ENCODE results near the gene GGT1.
"Not testable (repeated sequence)": the region's sequence is repeated elsewhere in the genome, so short reads cannot be mapped to it uniquely, and the experiment has no call there.

DNA sequence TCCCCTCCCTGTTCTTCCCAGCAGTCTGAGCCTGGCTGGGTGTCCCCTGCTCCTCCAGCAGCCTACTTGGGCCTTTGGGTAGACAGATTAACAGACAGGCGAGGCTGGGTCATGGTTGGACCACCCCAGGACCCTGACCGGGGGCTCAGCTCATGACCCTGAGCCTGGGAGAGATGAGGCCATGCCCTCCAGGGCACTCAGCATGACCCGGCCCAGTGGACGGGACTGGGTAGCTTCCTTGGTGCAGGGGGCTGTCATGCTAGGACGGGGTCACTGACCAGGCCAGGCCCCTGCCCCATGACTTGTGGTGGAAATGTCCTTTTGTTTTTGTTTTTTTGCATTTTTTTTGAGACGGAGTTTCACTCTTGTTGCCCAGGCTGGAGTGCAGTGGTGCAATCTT lies 5.3 kb downstream of the GGT1 start:
- TF ChIP-seq, protein P1, sequence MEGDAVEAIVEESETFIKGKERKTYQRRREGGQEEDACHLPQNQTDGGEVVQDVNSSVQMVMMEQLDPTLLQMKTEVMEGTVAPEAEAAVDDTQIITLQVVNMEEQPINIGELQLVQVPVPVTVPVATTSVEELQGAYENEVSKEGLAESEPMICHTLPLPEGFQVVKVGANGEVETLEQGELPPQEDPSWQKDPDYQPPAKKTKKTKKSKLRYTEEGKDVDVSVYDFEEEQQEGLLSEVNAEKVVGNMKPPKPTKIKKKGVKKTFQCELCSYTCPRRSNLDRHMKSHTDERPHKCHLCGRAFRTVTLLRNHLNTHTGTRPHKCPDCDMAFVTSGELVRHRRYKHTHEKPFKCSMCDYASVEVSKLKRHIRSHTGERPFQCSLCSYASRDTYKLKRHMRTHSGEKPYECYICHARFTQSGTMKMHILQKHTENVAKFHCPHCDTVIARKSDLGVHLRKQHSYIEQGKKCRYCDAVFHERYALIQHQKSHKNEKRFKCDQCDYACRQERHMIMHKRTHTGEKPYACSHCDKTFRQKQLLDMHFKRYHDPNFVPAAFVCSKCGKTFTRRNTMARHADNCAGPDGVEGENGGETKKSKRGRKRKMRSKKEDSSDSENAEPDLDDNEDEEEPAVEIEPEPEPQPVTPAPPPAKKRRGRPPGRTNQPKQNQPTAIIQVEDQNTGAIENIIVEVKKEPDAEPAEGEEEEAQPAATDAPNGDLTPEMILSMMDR (IDR thresholded peaks at IDR 0.05), result not testable (repeated sequence)
- TF ChIP-seq POLR2A, POLR2AphosphoS5 (IDR thresholded peaks at IDR 0.05): not testable (repeated sequence)
